HG03045 (cell line): ENCODE data around the gene TM9SF4.

Source experiments
- ATAC-seq: cut with Tn5 transposase; IDR thresholded peaks from one replicate; pipeline ENCODE4 v1.9.1; 2021; ENCODE audit warnings: mild to moderate bottlenecking, moderate library complexity; ENCODE audit not compliant: unreplicated experiment

The TM9SF4 gene, protein sequence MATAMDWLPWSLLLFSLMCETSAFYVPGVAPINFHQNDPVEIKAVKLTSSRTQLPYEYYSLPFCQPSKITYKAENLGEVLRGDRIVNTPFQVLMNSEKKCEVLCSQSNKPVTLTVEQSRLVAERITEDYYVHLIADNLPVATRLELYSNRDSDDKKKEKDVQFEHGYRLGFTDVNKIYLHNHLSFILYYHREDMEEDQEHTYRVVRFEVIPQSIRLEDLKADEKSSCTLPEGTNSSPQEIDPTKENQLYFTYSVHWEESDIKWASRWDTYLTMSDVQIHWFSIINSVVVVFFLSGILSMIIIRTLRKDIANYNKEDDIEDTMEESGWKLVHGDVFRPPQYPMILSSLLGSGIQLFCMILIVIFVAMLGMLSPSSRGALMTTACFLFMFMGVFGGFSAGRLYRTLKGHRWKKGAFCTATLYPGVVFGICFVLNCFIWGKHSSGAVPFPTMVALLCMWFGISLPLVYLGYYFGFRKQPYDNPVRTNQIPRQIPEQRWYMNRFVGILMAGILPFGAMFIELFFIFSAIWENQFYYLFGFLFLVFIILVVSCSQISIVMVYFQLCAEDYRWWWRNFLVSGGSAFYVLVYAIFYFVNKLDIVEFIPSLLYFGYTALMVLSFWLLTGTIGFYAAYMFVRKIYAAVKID

DNA sequence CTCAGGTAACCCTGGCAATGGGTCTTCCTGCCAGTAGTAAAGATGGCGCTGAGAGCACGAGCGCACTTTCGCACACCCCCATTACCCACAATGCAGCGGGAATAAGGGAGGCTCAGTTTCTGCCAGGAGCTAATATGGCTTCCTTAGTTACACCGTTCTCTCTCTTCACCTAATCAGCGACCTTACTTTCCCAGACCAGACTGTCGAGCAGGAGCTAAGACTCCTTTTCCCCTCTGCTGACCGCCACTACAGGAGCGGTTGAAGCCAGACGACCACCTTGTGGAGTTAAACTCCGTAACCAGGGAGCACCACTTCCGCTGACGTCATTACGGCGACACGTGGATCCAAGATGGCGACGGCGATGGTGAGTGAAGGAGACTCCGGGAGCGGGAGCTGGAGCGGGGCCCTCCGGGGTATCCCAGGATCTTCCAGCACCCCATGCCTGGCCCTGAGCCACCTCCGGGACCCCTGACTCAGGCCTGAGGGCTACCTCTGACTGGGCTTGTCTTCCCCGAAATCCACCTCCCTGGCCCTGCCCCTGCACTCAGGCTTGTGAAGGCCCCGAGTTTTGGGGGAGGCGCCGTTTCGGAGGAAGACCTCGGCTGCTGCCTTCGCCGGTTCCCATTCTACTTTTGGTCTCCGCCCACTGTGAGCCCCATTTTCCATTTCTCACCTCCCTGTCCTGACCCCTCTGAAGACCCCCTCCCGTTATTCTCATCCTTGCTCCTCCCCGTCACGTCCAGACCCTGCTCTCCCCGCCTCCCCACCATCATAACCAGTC lies at the start of gene TM9SF4:
TM9SF4 (plus strand) TSS at position 323 of the 781 bp plus-strand sequence; CDS start at position 350, 27 bp downstream.
- peak; percentile 85 for ATAC-seq

GRCh38 chr20:32062776-32063170 lies 46.7 kb upstream of the TM9SF4 start:
- ATAC-seq, result no peak

GRCh38 chr20:32063695-32064094 lies 45.8 kb upstream of the TM9SF4 start:
- ATAC-seq, result no peak

GRCh38 chr20:32064667-32065066 lies 44.8 kb upstream of the TM9SF4 start:
- ATAC-seq, result no peak

GRCh38 chr20:32067234-32067821 lies 42.2 kb upstream of the TM9SF4 start:
- no peak for ATAC-seq

- ATAC-seq, result no peak
These were observed 41.3 kb upstream of the TM9SF4 start for GRCh38 chr20:32068174-32068573.

DNA sequence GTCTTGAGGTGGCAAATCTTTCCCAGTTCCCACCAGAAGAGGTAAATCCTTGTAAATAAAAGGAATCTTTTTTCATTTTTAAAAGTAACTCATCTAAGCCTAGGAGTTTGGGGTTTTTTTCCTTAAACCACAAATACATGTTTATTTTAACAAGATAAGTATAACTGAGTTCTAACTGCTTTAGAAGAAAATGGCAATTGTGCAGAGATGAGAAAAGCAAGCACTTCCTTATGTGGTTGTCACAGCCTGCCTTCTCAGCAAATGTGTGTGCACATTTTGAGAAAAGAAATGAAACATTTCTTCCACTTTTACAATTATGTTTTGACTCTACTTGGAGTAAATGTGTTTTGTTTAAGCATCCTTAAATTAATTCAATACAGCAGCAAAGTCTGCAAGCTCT lies 39.8 kb upstream of the TM9SF4 start:
- no peak for ATAC-seq

DNA sequence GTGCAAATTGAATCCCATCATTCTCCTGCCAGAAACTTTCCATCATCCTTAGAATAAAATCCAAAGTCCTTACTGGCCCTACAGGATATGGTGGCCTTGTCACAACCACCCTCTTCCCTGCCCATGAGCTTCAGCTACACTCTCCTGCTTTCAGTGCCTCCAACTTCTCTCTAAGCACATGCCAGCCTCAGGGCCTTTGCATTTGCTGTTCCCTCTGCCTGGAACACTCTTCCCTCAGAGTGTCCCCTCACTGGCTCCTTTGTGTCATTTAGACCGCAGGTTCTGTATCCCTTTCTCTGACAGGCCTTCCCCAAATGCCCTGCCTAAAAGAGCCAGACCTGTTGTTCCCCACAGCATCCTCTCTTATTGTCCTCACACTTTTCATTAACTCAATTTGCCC lies 39.2 kb upstream of the TM9SF4 start:
- no peak for ATAC-seq

GRCh38 chr20:32070690-32071213 lies 38.8 kb upstream of the TM9SF4 start:
- ATAC-seq, result no peak

DNA sequence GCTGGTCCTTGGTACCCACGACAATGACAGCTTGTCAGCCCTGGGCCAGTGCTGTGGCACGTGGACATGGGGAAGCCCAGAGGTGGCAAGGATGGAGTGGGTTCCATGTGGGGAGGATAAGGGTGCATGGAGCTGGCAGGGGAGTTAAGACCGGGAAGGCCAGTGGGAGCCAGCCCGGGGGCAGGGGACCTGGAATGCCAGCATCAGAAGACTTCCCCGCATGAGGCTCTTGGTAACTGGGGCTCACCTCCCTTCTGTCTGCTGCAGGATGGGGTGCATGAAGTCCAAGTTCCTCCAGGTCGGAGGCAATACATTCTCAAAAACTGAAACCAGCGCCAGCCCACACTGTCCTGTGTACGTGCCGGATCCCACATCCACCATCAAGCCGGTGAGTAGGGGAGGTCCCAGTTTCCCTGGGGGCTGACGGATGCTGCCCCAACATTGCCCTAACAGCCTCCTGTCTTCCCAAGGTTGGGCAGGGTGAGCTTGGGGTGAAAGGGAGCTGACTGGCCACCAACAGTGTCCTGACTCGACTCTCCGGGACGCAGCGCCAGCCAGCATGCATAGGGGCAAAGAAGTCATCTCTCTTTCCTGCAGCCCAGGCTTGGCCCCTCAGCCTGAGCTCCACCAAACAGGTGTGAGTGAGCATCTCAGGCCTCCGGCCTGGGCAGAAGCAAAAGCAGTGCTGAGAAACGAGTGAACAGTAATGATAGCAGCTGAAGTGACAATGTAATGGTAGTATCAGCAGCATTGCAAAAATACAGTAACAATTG lies 37.9 kb upstream of the TM9SF4 start:
- no peak for ATAC-seq

- no peak for ATAC-seq
These were observed 37.3 kb upstream of the TM9SF4 start for GRCh38 chr20:32072168-32072750.

GRCh38 chr20:32075534-32075933 lies 34.0 kb upstream of the TM9SF4 start:
- ATAC-seq, result no peak

DNA sequence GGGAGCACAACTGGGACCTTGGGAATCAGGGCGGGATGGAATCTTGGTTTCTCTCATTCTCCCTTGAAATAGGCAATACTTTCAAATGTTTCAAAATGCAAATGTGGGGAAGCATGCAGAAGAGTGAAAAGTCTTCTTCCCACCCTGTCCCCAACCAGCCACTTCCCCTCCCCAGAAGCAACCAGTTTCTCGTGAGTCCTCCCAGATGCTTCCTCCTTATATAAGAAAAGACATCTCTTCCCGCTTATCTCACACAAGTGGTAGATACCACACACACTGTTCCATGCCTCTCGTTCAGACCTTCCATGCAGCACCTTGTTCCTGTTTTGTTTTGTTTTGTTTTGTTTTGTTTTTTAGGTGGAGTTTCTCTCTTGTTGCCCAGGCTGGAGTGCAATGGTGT lies 32.3 kb upstream of the TM9SF4 start:
- no peak for ATAC-seq

DNA sequence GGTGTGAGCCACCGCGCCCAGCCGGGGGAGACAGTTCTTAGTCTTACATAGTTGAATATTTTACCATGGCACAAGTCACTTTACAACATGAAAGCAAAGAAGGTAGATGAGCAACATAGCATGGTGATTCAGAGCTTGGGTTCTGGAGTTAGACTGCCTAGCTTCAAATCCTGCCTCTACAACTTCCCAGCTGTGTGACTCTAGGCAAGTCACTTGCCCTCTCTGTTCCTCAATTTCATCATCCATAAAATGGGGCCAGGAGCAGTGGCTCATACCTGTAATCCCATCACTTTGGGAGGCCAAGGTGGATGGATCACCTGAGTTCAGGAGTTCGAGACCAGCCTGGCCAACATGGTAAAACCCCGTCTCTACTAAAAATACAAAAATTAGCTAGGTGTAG lies 31.2 kb upstream of the TM9SF4 start:
- ATAC-seq, result no peak

DNA sequence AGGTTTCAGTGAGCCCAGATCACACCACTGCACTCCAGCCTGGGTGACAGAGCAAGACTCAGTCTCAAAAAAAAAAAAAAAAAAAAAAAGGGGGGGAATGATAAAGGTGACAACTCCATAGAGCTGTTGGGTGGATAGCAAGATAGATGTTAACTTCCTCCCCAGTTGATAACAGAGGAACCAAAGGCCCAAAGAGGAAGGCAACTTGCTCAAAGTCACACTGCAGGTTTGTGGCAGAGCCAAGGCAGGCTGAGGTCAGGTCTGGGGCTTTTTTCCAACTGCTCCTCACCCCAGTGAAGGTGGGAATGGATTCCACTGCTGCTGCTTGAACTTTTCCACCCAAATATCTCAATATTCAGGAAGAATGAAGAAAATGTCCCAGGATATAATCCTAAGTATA lies 30.7 kb upstream of the TM9SF4 start:
- no peak for ATAC-seq

- ATAC-seq, result no peak
These were observed 29.8 kb upstream of the TM9SF4 start for GRCh38 chr20:32079655-32080109.

- ATAC-seq, result no peak
These were observed 28.7 kb upstream of the TM9SF4 start for GRCh38 chr20:32080783-32081182.

DNA sequence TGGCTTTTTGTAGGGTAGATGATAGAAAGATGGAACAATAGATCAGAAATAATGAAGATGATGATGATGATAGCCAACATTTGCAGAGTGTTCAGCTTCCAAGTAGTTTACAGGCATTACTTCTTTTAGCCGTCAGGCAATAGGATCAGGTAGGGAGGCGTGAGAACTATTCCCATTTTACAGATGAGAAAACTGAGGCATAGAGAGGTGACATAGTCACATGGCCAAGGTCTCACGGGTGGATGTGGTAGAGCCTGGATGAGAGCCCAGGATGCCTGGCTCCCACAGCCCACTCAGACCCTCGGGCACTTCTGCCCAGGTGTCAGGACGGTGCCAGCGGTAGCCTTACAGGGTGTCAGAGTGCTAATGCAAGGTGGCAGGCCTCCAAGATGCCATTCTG lies 26.0 kb upstream of the TM9SF4 start:
- no peak for ATAC-seq

DNA sequence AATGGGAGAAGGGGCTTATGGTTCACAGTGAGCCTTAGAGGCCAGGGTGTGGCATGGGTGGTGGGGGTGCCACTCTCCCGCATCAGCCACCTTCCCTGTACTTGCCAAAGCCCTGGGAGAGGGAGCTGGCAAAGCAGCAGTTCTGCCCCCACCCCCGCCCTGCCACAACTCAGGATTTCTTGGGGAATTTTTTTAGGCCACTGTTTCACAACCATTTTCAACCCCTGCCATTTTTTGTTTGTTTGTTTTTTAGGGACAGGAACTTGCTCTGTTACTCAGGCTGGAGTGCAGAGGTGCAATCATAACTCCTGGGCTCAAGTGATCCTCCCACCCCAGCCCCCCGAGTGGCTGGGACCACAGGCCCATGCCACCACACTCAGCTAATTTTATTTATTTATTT lies 22.4 kb upstream of the TM9SF4 start:
- no peak for ATAC-seq

- no peak for ATAC-seq
These were observed 20.8 kb upstream of the TM9SF4 start for GRCh38 chr20:32088759-32089158.
